Aorta (tissue), 5 donors: ENCODE results near the gene PRSS23. TPM values are rescaled to one million over a fixed set of nuclear protein-coding genes. Genes with fewer than 3 reads are reported as not detected.

Experiments used
- ATAC-seq: fragments of 200-7000 bp; cut with Tn5 transposase; one replicate; pipeline ENCODE4 v1.9.1; 2022; ENCODE audit warnings: moderate library complexity; ENCODE audit not compliant: low FRiP score
- DNase-seq, 2 donors: peaks; one replicate each; pipeline ENCODE4 v3.0.0-alpha.2; 2020
- H3K27ac ChIP-seq, 2 donors: one replicate each; pipeline ENCODE4 v1.5.1; 2013; ENCODE audit warnings: low read length in 2 of 2, mild to moderate bottlenecking in 2 of 2, moderate library complexity in 2 of 2, control low read depth in 1 of 2, inconsistent platforms in 1 of 2, low read depth in 1 of 2
- H3K27me3 ChIP-seq, 2 donors: one replicate each; pipeline ENCODE4 v1.6.1; 2013; ENCODE audit warnings: control low read depth in 1 of 2, low read length in 1 of 2, mild to moderate bottlenecking in 1 of 2, moderate library complexity in 1 of 2; ENCODE audit not compliant: insufficient read depth in 2 of 2, control insufficient read depth in 1 of 2
- H3K36me3 ChIP-seq, 2 donors: one replicate each; pipeline ENCODE4 v1.6.1; 2013; ENCODE audit warnings: control low read depth in 1 of 2, low read length in 1 of 2, mild to moderate bottlenecking in 1 of 2; ENCODE audit not compliant: insufficient read depth in 2 of 2, control insufficient read depth in 1 of 2
- H3K4me1 ChIP-seq, 2 donors: one replicate each; pipeline ENCODE4 v1.6.1; 2013; ENCODE audit warnings: low read length in 2 of 2, control low read depth in 1 of 2, mild to moderate bottlenecking in 1 of 2, moderate library complexity in 1 of 2; ENCODE audit not compliant: insufficient read depth in 2 of 2, control insufficient read depth in 1 of 2
- H3K4me3 ChIP-seq, 2 donors: one replicate each; pipeline ENCODE4 v1.5.1; 2013; ENCODE audit warnings: low read length in 2 of 2, control low read depth in 1 of 2, mild to moderate bottlenecking in 1 of 2
- H3K9me3 ChIP-seq: one replicate; pipeline ENCODE4 v1.6.1; 2013; ENCODE audit warnings: mild to moderate bottlenecking, low read length; ENCODE audit not compliant: control insufficient read depth
- WGBS, 2 donors: extraction: QIAGEN DNeasy Blood & Tissue Kit; methylation state at CpG; one replicate each; pipeline ENCODE4 v1.1.7; 2013; 5-methylcytosine and 5-hydroxymethylcytosine counted together
- intact Hi-C, 2 donors: fragments of 100-400 bp; cut with DNase I; formaldehyde crosslinking; loops; one replicate each; pipeline versions ENCODE4 v1.14.2 to v1.15.0; 2022
- polyA plus RNA-seq, 2 donors: library from polyadenylated mRNA; stranded (reverse); fragments of 200-250 nt; gene quantifications; one replicate each; pipeline ENCODE4 v1.2.3, GENCODE V29; 2013
- total RNA-seq, 2 donors: library from RNA; stranded (reverse); fragmentation: NEBNext Ultra II Directional; extraction: Animal tissue kit (Norgen Biotek cat#: 25700); gene quantifications; one replicate each; pipeline ENCODE4 v1.2.1, GENCODE V29; 2021
- donor health status: healthy with polysubstance abuse.
- donor health status: Bipolar disorder and iron deficiency.
- donor health status: DM: no; HTN: no; CAD: no.
- donor health status: DM: no; HTN: no; CAD: no.
- donor health status: DM: yes; HTN: yes; CAD: no.

PRSS23 gene
- total and polyA plus RNA-seq, 4 donors: 68.1 to 245 (median 125) TPM

GRCh38 chr11:86803136-86804045 is 3.0 kb downstream of the PRSS23 start:
- H3K36me3 ChIP-seq: no peaks in the 10 kb centered on the region
- 56 to 65% methylated on average over 5 of the region's 5 CpGs for WGBS, 2 donors
- H3K4me1 ChIP-seq: peaks cover 0 to 4% of the 10 kb centered on the region in 2 donors
- intact Hi-C loops: loop anchor here (5.0 kb wide), 3 partner anchors 61 to 171 kb away; partner anchors contain the start of gene ME3 (in 2 of the 2)
- H3K9me3 ChIP-seq: no peaks in the 10 kb centered on the region
- peak overlapping the region in 1 of 2 donors; percentile 45 for H3K27ac ChIP-seq
- ATAC-seq (no peak), DNase-seq (no peak)
- H3K4me3 ChIP-seq: no peak overlapping the region
- H3K27me3 ChIP-seq: no peaks in the 10 kb centered on the region

- no peaks in the 10 kb centered on the region for H3K36me3 ChIP-seq
- peak overlapping the region in 1 of 2 donors; percentile 23 for H3K27ac ChIP-seq
- intact Hi-C loops: loop anchor here (5.0 kb wide), 3 partner anchors 63 to 173 kb away; partner anchors contain the start of gene ME3 (in 2 of the 2)
- no peaks in the 10 kb centered on the region for H3K27me3 ChIP-seq
- 44 to 62% methylated on average over 4 of the region's 4 CpGs for WGBS, 2 donors
- no peak overlapping the region for H3K4me3 ChIP-seq
- H3K9me3 ChIP-seq: no peaks in the 10 kb centered on the region
- DNase-seq (no peak), ATAC-seq (no peak)
- peaks cover 0 to 4% of the 10 kb centered on the region in 2 donors for H3K4me1 ChIP-seq
These were observed 4.6 kb downstream of the PRSS23 start for GRCh38 chr11:86804951-86805350.

GRCh38 chr11:86805873-86806310 is 5.5 kb downstream of the PRSS23 start:
- Histone ChIP-seq H3K4me3 (no peak overlapping the region), H3K27me3 (no peaks in the 10 kb centered on the region), H3K36me3 (no peaks in the 10 kb centered on the region), H3K27ac (no peak overlapping the region), H3K9me3 (no peaks in the 10 kb centered on the region), H3K4me1 (peaks cover 0 to 5% of the 10 kb centered on the region in 2 donors)
- no peak for DNase-seq
- ATAC-seq: no peak
- 57 to 68% methylated on average over 2 of the region's 2 CpGs for WGBS, 2 donors
- intact Hi-C loops: no loop called here

DNA sequence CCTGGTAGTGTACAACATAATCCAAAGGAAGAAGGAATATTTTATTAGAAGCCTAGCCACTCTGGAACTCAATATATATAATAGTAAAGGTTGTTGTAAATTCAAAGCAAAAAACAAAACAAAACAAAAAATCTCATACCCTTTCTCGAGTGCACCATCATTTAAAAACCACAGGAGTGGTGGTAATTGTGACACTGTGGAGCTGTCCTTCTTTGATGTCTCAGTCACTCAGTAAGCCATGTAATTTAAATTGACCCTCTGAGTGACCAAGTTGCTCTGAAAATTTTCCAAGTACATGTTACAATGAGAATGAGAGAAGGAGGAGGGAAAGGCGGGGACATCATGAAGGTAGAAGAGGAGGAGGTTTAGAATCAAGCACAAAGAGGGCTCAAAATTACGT is 6.6 kb downstream of the PRSS23 start:
- no peaks in the 10 kb centered on the region for H3K36me3 ChIP-seq
- peaks cover 0 to 10% of the 10 kb centered on the region in 2 donors for H3K4me1 ChIP-seq
- no peak for DNase-seq
- peak overlapping the region in 1 of 2 donors; percentile 23 for H3K27ac ChIP-seq
- intact Hi-C loops: no loop called here
- no peaks in the 10 kb centered on the region for H3K27me3 ChIP-seq
- 86 to 93% methylated on average over 3 of the region's 3 CpGs for WGBS, 2 donors
- H3K4me3 ChIP-seq: no peak overlapping the region
- no peaks in the 10 kb centered on the region for H3K9me3 ChIP-seq
- no peak for ATAC-seq

DNA sequence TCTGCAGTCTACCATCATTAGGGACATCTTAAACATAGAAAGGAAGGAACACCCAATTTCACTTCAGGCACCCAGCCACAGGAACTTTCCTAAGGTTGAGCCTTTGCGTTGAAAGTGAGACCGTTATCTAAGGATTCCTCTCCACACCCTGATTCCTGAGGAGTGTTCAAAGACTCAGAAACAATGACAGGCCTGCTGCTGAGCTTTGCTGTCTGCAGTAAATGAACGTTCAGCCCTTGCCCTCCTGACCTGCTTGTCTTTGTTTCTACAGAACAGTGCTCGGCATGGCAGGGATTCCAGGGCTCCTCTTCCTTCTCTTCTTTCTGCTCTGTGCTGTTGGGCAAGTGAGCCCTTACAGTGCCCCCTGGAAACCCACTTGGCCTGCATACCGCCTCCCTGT is 7.0 kb downstream of the PRSS23 start:
- 88 to 90% methylated on average over 5 of the region's 5 CpGs for WGBS, 2 donors
- Histone ChIP-seq H3K27me3 (no peaks in the 10 kb centered on the region), H3K4me3 (no peak overlapping the region), H3K9me3 (no peaks in the 10 kb centered on the region), H3K4me1 (peaks cover 0 to 11% of the 10 kb centered on the region in 2 donors), H3K36me3 (no peaks in the 10 kb centered on the region), H3K27ac (peak overlapping the region in 1 of 2 donors; percentile 21)
- intact Hi-C loops: no loop called here
- ATAC-seq (no peak), DNase-seq (no peak)

GRCh38 chr11:86809561-86809960 is 9.2 kb downstream of the PRSS23 start:
- no peaks in the 10 kb centered on the region for H3K9me3 ChIP-seq
- no peak overlapping the region for H3K27ac ChIP-seq
- no peak overlapping the region for H3K4me3 ChIP-seq
- DNase-seq: no peak
- no peaks in the 10 kb centered on the region for H3K36me3 ChIP-seq
- H3K4me1 ChIP-seq: peaks cover 3 to 11% of the 10 kb centered on the region in 2 donors
- intact Hi-C loops: no loop called here
- no peaks in the 10 kb centered on the region for H3K27me3 ChIP-seq
- no peak for ATAC-seq

DNA sequence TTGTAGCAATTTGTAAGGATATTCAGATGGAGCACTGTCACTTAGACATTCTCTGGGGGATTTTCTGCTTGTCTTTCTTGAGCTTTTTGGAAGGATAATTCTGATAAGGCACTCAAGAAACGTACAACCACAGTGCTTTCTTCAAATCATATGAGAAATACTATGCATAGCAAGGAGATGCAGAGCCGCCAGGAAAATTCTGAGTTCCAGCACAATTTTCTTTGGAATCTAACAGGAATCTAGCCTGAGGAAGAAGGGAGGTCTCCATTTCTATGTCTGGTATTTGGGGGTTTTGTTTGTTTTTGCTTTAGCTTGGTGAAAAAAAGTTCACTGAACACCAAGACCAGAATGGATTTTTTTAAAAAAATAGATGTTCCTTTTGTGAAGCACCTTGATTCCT is 9.9 kb downstream of the PRSS23 start:
- 7 to 10% methylated on average over 2 of the region's 2 CpGs for WGBS, 2 donors
- no peaks in the 10 kb centered on the region for H3K36me3 ChIP-seq
- no peak overlapping the region for H3K4me3 ChIP-seq
- ATAC-seq: no peak
- H3K4me1 ChIP-seq: peaks cover 5 to 10% of the 10 kb centered on the region in 2 donors
- peak overlapping the region in 1 of 2 donors; percentile 28 for H3K27ac ChIP-seq
- no peaks in the 10 kb centered on the region for H3K27me3 ChIP-seq
- intact Hi-C loops: no loop called here
- H3K9me3 ChIP-seq: no peaks in the 10 kb centered on the region
- DNase-seq: no peak

- 94 to 96% methylated on average over 2 of the region's 2 CpGs for WGBS, 2 donors
- Histone ChIP-seq H3K4me1 (peaks cover 6 to 7% of the 10 kb centered on the region in 2 donors), H3K27ac (no peak overlapping the region), H3K36me3 (no peaks in the 10 kb centered on the region), H3K4me3 (no peak overlapping the region), H3K9me3 (no peaks in the 10 kb centered on the region), H3K27me3 (no peaks in the 10 kb centered on the region)
- intact Hi-C loops: no loop called here
- no peak for ATAC-seq
- DNase-seq: no peak
These were observed 11.4 kb downstream of the PRSS23 start for GRCh38 chr11:86811637-86812321.
